Stimulated activated naive CD8-positive, alpha-beta T cell treated with anti-CD3 and anti-CD28 coated beads, Interleukin-15, amount 100 ng/mL, for 72 hours (primary cell): ENCODE results near the gene JAZF1.
A peak's percentile ranks its signal among the peaks of the same experiment; 100 is the strongest.
"Not testable (repeated sequence)": the region's sequence is repeated elsewhere in the genome, so short reads cannot be mapped to it uniquely, and the experiment has no call there.

Experiments used
- ATAC-seq: fragments of 150-1000 bp; cut with Tn5 transposase; 2 replicates; pipeline ENCODE4 v1.10.0; 2021; ENCODE audit warnings: mild to moderate bottlenecking, moderate library complexity
- DNase-seq, 2 donors: peaks; one replicate each; pipeline ENCODE4 v3.0.0; 2021 to 2022
- H3K27ac Mint-ChIP-seq, 2 donors: one replicate each; pipeline ENCODE4 v1.8.0; 2022; ENCODE audit warnings: mild to moderate bottlenecking in 2 of 2, mixed read lengths in 2 of 2, moderate library complexity in 2 of 2
- H3K27me3 Mint-ChIP-seq: one replicate; pipeline ENCODE4 v1.8.0; 2022; ENCODE audit warnings: mixed read lengths
- H3K4me1 Mint-ChIP-seq: one replicate; pipeline ENCODE4 v1.8.0; 2022; ENCODE audit warnings: mild to moderate bottlenecking, mixed read lengths
- H3K4me3 Mint-ChIP-seq, 2 donors: one replicate each; pipeline ENCODE4 v1.8.0; 2022; ENCODE audit warnings: mild to moderate bottlenecking in 2 of 2, mixed read lengths in 2 of 2, moderate library complexity in 1 of 2
- H3K9me3 Mint-ChIP-seq, 2 donors: one replicate each; pipeline ENCODE4 v1.8.0; 2022; ENCODE audit warnings: mixed read lengths in 2 of 2

Gene JAZF1

GRCh38 chr7:28018856-28019465 lies 161.6 kb downstream of the JAZF1 start:
- Mint-ChIP-seq H3K27ac (no peak overlapping the region), H3K4me3 (no peak overlapping the region)
- DNase-seq, result no peak

GRCh38 chr7:28018446-28018845 lies 162.1 kb downstream of the JAZF1 start:
- Mint-ChIP-seq H3K4me1 (peaks cover 23% of the 10 kb centered on the region), H3K27ac (peak overlapping the region in 1 of 2 donors; percentile 51), H3K9me3 (peaks cover 0 to 12% of the 10 kb centered on the region in 2 donors), H3K27me3 (no peaks in the 10 kb centered on the region), H3K4me3 (no peak overlapping the region)
- ATAC-seq (no peak), DNase-seq (no peak)

More at GRCh38 chr7:28018856-28019465, 161.6 kb downstream of the JAZF1 start:
- Mint-ChIP-seq H3K4me1 (peaks cover 23% of the 10 kb centered on the region), H3K9me3 (peaks cover 0 to 12% of the 10 kb centered on the region in 2 donors), H3K27me3 (no peaks in the 10 kb centered on the region)
- no peak for ATAC-seq

GRCh38 chr7:28018020-28018419 lies 162.6 kb downstream of the JAZF1 start:
- peaks cover 0 to 12% of the 10 kb centered on the region in 2 donors for H3K9me3 Mint-ChIP-seq
- no peak for DNase-seq
- H3K27ac Mint-ChIP-seq, result peak overlapping the region in 1 of 2 donors; percentile 51

GRCh38 chr7:28017372-28017771 lies 163.2 kb downstream of the JAZF1 start:
- Mint-ChIP-seq H3K4me3 (no peak overlapping the region), H3K9me3 (peaks cover 0 to 12% of the 10 kb centered on the region in 2 donors), H3K27ac (no peak overlapping the region), H3K4me1 (peaks cover 23% of the 10 kb centered on the region), H3K27me3 (no peaks in the 10 kb centered on the region)
- DNase-seq (no peak), ATAC-seq (no peak)

More at GRCh38 chr7:28018020-28018419, 162.6 kb downstream of the JAZF1 start:
- Mint-ChIP-seq H3K4me3 (no peak overlapping the region), H3K27me3 (no peaks in the 10 kb centered on the region), H3K4me1 (peaks cover 23% of the 10 kb centered on the region)
- ATAC-seq, result no peak

- no peaks in the 10 kb centered on the region for H3K27me3 Mint-ChIP-seq
- H3K9me3 Mint-ChIP-seq, result peaks cover 0 to 12% of the 10 kb centered on the region in 2 donors
- no peak for ATAC-seq
- peaks cover 23% of the 10 kb centered on the region for H3K4me1 Mint-ChIP-seq
- peak overlapping the region in 1 of 2 donors; percentile 22 for H3K27ac Mint-ChIP-seq
- DNase-seq, result no peak
- H3K4me3 Mint-ChIP-seq, result no peak overlapping the region
Observed at GRCh38 chr7:28016297-28016696, 164.3 kb downstream of the JAZF1 start.

- DNase-seq (no peak), ATAC-seq (no peak)
- Mint-ChIP-seq H3K9me3 (peaks cover 0 to 12% of the 10 kb centered on the region in 2 donors), H3K27me3 (no peaks in the 10 kb centered on the region), H3K4me1 (peaks cover 20% of the 10 kb centered on the region), H3K27ac (no peak overlapping the region), H3K4me3 (no peak overlapping the region)
Observed at GRCh38 chr7:28015169-28015568, 165.4 kb downstream of the JAZF1 start.

GRCh38 chr7:28014340-28014739 lies 166.3 kb downstream of the JAZF1 start:
- H3K9me3 Mint-ChIP-seq, result peaks cover 0 to 12% of the 10 kb centered on the region in 2 donors
- H3K4me1 Mint-ChIP-seq, result peaks cover 17% of the 10 kb centered on the region
- not testable (repeated sequence) for H3K27ac Mint-ChIP-seq, ATAC-seq, H3K27me3 Mint-ChIP-seq, H3K4me3 Mint-ChIP-seq, DNase-seq

- Mint-ChIP-seq H3K9me3 (peaks cover 0 to 12% of the 10 kb centered on the region in 2 donors), H3K4me1 (peaks cover 8% of the 10 kb centered on the region), H3K4me3 (no peak overlapping the region), H3K27ac (no peak overlapping the region), H3K27me3 (no peaks in the 10 kb centered on the region)
- no peak for ATAC-seq
- no peak for DNase-seq
Observed at GRCh38 chr7:28013441-28013840, 167.2 kb downstream of the JAZF1 start.

GRCh38 chr7:28013019-28013418 lies 167.6 kb downstream of the JAZF1 start:
- peaks cover 0 to 12% of the 10 kb centered on the region in 2 donors for H3K9me3 Mint-ChIP-seq

GRCh38 chr7:28008911-28009310 lies 171.7 kb downstream of the JAZF1 start:
- no peak for ATAC-seq
- Mint-ChIP-seq H3K27me3 (no peaks in the 10 kb centered on the region), H3K4me3 (no peak overlapping the region), H3K9me3 (no peaks in the 10 kb centered on the region), H3K4me1 (peaks cover 11% of the 10 kb centered on the region), H3K27ac (no peak overlapping the region)
- no peak for DNase-seq

More at GRCh38 chr7:28013019-28013418, 167.6 kb downstream of the JAZF1 start:
- DNase-seq, result no peak
- ATAC-seq, result no peak
- Mint-ChIP-seq H3K27me3 (no peaks in the 10 kb centered on the region), H3K27ac (peak overlapping the region in 1 of 2 donors; percentile 50), H3K4me1 (peaks cover 4% of the 10 kb centered on the region), H3K4me3 (no peak overlapping the region)

GRCh38 chr7:28008171-28008570 lies 172.4 kb downstream of the JAZF1 start:
- Mint-ChIP-seq H3K4me1 (peaks cover 11% of the 10 kb centered on the region), H3K9me3 (no peaks in the 10 kb centered on the region), H3K4me3 (no peak overlapping the region), H3K27me3 (no peaks in the 10 kb centered on the region), H3K27ac (no peak overlapping the region)
- DNase-seq (no peak), ATAC-seq (no peak)

GRCh38 chr7:28006491-28006890 lies 174.1 kb downstream of the JAZF1 start:
- no peak for ATAC-seq
- no peaks in the 10 kb centered on the region for H3K27me3 Mint-ChIP-seq
- H3K27ac Mint-ChIP-seq, result no peak overlapping the region
- DNase-seq, result no peak
- no peaks in the 10 kb centered on the region for H3K9me3 Mint-ChIP-seq
- H3K4me3 Mint-ChIP-seq, result no peak overlapping the region
- peaks cover 11% of the 10 kb centered on the region for H3K4me1 Mint-ChIP-seq

- no peak for ATAC-seq
- DNase-seq, result no peak
- Mint-ChIP-seq H3K27ac (no peak overlapping the region), H3K27me3 (no peaks in the 10 kb centered on the region), H3K9me3 (no peaks in the 10 kb centered on the region), H3K4me3 (no peak overlapping the region), H3K4me1 (peaks cover 11% of the 10 kb centered on the region)
Observed at GRCh38 chr7:28005847-28006231, 174.8 kb downstream of the JAZF1 start.

GRCh38 chr7:28005075-28005846 lies 175.3 kb downstream of the JAZF1 start:
- DNase-seq (no peak), ATAC-seq (no peak)
- H3K4me1 Mint-ChIP-seq, result peaks cover 11% of the 10 kb centered on the region

GRCh38 chr7:28003408-28003807 lies 177.2 kb downstream of the JAZF1 start:
- H3K4me3 Mint-ChIP-seq, result no peak overlapping the region
- no peak for DNase-seq
- no peak for ATAC-seq
- H3K27ac Mint-ChIP-seq, result no peak overlapping the region
- no peaks in the 10 kb centered on the region for H3K27me3 Mint-ChIP-seq
- H3K4me1 Mint-ChIP-seq, result peaks cover 11% of the 10 kb centered on the region
- H3K9me3 Mint-ChIP-seq, result no peaks in the 10 kb centered on the region

More at GRCh38 chr7:28005075-28005846, 175.3 kb downstream of the JAZF1 start:
- Mint-ChIP-seq H3K9me3 (no peaks in the 10 kb centered on the region), H3K27ac (no peak overlapping the region), H3K4me3 (no peak overlapping the region), H3K27me3 (no peaks in the 10 kb centered on the region)

GRCh38 chr7:28002638-28003037 lies 178.0 kb downstream of the JAZF1 start:
- H3K27ac Mint-ChIP-seq, result no peak overlapping the region
- no peaks in the 10 kb centered on the region for H3K9me3 Mint-ChIP-seq
- ATAC-seq, result no peak
- no peak overlapping the region for H3K4me3 Mint-ChIP-seq
- H3K4me1 Mint-ChIP-seq, result peaks cover 11% of the 10 kb centered on the region
- no peak for DNase-seq
- H3K27me3 Mint-ChIP-seq, result no peaks in the 10 kb centered on the region
